ENCODE results near the gene MDGA2.

The MDGA2 gene

GRCh38 chr14:47278233-47278842, 397.1 kb downstream of the MDGA2 start:
- H3K4me3 Mint-ChIP-seq = no peak overlapping the region
- H3K4me1 Mint-ChIP-seq = peaks cover 5% of the 10 kb centered on the region
- TF ChIP-seq, protein P1, sequence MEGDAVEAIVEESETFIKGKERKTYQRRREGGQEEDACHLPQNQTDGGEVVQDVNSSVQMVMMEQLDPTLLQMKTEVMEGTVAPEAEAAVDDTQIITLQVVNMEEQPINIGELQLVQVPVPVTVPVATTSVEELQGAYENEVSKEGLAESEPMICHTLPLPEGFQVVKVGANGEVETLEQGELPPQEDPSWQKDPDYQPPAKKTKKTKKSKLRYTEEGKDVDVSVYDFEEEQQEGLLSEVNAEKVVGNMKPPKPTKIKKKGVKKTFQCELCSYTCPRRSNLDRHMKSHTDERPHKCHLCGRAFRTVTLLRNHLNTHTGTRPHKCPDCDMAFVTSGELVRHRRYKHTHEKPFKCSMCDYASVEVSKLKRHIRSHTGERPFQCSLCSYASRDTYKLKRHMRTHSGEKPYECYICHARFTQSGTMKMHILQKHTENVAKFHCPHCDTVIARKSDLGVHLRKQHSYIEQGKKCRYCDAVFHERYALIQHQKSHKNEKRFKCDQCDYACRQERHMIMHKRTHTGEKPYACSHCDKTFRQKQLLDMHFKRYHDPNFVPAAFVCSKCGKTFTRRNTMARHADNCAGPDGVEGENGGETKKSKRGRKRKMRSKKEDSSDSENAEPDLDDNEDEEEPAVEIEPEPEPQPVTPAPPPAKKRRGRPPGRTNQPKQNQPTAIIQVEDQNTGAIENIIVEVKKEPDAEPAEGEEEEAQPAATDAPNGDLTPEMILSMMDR (IDR thresholded peaks at IDR 0.05; ENCODE audit: unreplicated experiment in 3 of 3) = peak; percentile 65 to 74 (median 68)
- H3K9me3 Mint-ChIP-seq = no peaks in the 10 kb centered on the region
- no peaks in the 10 kb centered on the region for H3K27me3 Mint-ChIP-seq (ENCODE audit: low read depth)
- no peaks in the 10 kb centered on the region for H3K36me3 Mint-ChIP-seq (ENCODE audit: low read depth)
- H3K27ac Mint-ChIP-seq = peak overlapping the region in 1 of 3 experiments; percentile 7

- Mint-ChIP-seq H3K4me1 (peaks cover under 1% of the 10 kb centered on the region), H3K4me3 (no peak overlapping the region)
Measured at GRCh38 chr14:47277703-47278102, 397.7 kb downstream of the MDGA2 start.

GRCh38 chr14:47276931-47277330, 398.5 kb downstream of the MDGA2 start:
- TF ChIP-seq, protein P1 (IDR thresholded peaks at IDR 0.05; ENCODE audit: unreplicated experiment in 3 of 3) = no peak
- H3K27me3 Mint-ChIP-seq (ENCODE audit: low read depth) = no peaks in the 10 kb centered on the region
- H3K4me1 Mint-ChIP-seq = no peaks in the 10 kb centered on the region
- H3K27ac Mint-ChIP-seq = no peak overlapping the region
- no peaks in the 10 kb centered on the region for H3K9me3 Mint-ChIP-seq
- H3K36me3 Mint-ChIP-seq (ENCODE audit: low read depth) = no peaks in the 10 kb centered on the region
- no peak overlapping the region for H3K4me3 Mint-ChIP-seq

More at GRCh38 chr14:47277703-47278102, 397.7 kb downstream of the MDGA2 start:
- Mint-ChIP-seq H3K36me3 (ENCODE audit: low read depth) (no peaks in the 10 kb centered on the region), H3K9me3 (no peaks in the 10 kb centered on the region), H3K27me3 (ENCODE audit: low read depth) (no peaks in the 10 kb centered on the region), H3K27ac (peak overlapping the region in 1 of 3 experiments; percentile 7)
- TF ChIP-seq, protein P1 (IDR thresholded peaks at IDR 0.05; ENCODE audit: unreplicated experiment in 3 of 3) = no peak

DNA sequence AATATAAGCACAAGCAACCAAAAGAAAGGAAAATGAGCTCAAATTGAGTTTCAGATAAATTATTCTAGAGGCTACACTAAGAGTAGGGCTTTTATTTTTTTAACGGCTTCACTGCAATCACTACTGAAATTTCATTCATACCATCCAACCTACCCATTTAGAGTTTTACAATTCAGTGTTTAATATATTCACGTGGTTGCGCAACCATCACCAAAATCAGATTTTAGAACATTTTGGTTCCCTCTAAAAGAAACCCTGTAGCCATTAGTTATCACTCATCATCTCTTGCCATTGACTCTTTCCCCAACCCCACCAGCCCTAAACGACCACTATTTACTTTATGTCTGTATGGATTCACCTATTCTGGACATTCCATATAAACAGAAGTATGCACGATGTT, 401.5 kb downstream of the MDGA2 start:
- Mint-ChIP-seq H3K9me3 (no peaks in the 10 kb centered on the region), H3K36me3 (ENCODE audit: low read depth) (no peaks in the 10 kb centered on the region), H3K27ac (no peak overlapping the region), H3K4me1 (peaks cover 5% of the 10 kb centered on the region), H3K27me3 (ENCODE audit: low read depth) (no peaks in the 10 kb centered on the region), H3K4me3 (no peak overlapping the region)
- TF ChIP-seq, protein P1 (IDR thresholded peaks at IDR 0.05; ENCODE audit: unreplicated experiment in 3 of 3) = no peak

DNA sequence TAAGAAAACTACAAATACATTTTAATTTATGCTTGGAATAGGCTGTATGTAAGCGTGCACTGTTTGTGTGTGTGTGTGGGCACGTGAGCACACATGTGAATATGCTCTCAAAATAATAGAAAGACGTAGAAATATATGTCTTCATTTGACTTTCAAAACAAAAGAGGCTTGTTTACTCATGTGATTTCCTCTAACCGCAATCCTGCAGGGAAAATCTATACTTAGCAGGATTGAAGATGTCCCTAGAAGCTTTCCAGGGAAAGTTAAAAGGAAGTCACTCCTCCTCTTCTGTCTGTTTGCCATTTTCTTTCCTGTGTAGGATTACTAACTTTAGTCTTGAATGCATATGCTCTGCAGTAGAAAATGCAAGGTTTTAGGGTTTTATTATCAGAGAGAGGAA, 404.7 kb downstream of the MDGA2 start:
- no peaks in the 10 kb centered on the region for H3K27me3 Mint-ChIP-seq (ENCODE audit: low read depth)
- H3K4me3 Mint-ChIP-seq = no peak overlapping the region
- TF ChIP-seq, protein P1 (IDR thresholded peaks at IDR 0.05; ENCODE audit: unreplicated experiment in 3 of 3) = no peak
- H3K36me3 Mint-ChIP-seq (ENCODE audit: low read depth) = no peaks in the 10 kb centered on the region
- H3K9me3 Mint-ChIP-seq = no peaks in the 10 kb centered on the region
- H3K27ac Mint-ChIP-seq = peak overlapping the region in 1 of 3 experiments; percentile 58
- peaks cover 5% of the 10 kb centered on the region for H3K4me1 Mint-ChIP-seq
